ENCODE results near the gene NUCKS1. TPM values are rescaled to one million over a fixed set of nuclear protein-coding genes. Genes with fewer than 3 reads are reported as not detected.

NUCKS1 gene
- total and polyA plus RNA-seq, 2 of the 13 experiments (the other 11 are each of a cell fraction or from before 2014, with no cell fraction given), result 35.5 to 117 TPM

- TF ChIP-seq AFF4 (CRISPR knock-in tag; IDR thresholded peaks at IDR 0.05) (no peak), ZNF275 (CRISPR knock-in tag; IDR thresholded peaks at IDR 0.05; ENCODE audit: borderline replicate concordance) (no peak), SKIL (CRISPR knock-in tag; IDR thresholded peaks at IDR 0.05; ENCODE audit: borderline replicate concordance) (peak; percentile 75), ZBTB34 (CRISPR knock-in tag; IDR thresholded peaks at IDR 0.05) (peak; percentile 67; the same call in 1 of the 2 replicates), HNF4G (IDR thresholded peaks at IDR 0.05; ENCODE audit: borderline replicate concordance, low read depth, low read length) (no peak; the same call in 1 of the 2 replicates), HNF4G (CRISPR knock-in tag; IDR thresholded peaks at IDR 0.05; ENCODE audit: borderline replicate concordance, low read depth) (no peak), PLRG1 (conservative IDR thresholded peaks at IDR 0.05) (no peak), STAT6 (CRISPR knock-in tag; IDR thresholded peaks at IDR 0.05; ENCODE audit: borderline replicate concordance) (no peak), ZNF891 (CRISPR knock-in tag; IDR thresholded peaks at IDR 0.05) (no peak; the same call in 1 of the 2 replicates), PRDM15 (CRISPR knock-in tag; IDR thresholded peaks at IDR 0.05) (no peak)
These were observed 496 bp downstream of the NUCKS1 start (continued) for GRCh38 chr1:205749234-205750137.

All from HepG2 (cell line).